GM23338 (cell line): ENCODE data around the gene PCSK4. TPM values are rescaled to one million over a fixed set of nuclear protein-coding genes. Genes with fewer than 3 reads are reported as not detected.
A peak's percentile ranks its signal among the peaks of the same experiment; 100 is the strongest.

ENCODE experiments used
- ATAC-seq: fragments of 200-7000 bp; cut with Tn5 transposase; 3 replicates; pipeline ENCODE4 v1.9.1; 2020
- DNase-seq: peaks from one replicate; pipeline ENCODE4 v3.0.0-alpha.2; 2015; ENCODE audit warnings: low spot score
- H2AFZ ChIP-seq: fragments of 200-600 bp; sonication (generic); 2 replicates; pipeline ENCODE4 v1.8.0; 2016; ENCODE audit warnings: antibody characterized with exemption, mild to moderate bottlenecking, moderate library complexity
- H3F3A ChIP-seq: fragments of 200-600 bp; sonication (generic); replicated peaks from 2 replicates; pipeline ENCODE4 v1.8.0; 2017; ENCODE audit warnings: antibody characterized with exemption, mixed run types, low read depth
- H3K27ac ChIP-seq: fragments of 200-600 bp; sonication (generic); 2 replicates; pipeline ENCODE4 v1.6.1; 2016; ENCODE audit warnings: low read depth
- H3K27me3 ChIP-seq: fragments of 200-600 bp; sonication (generic); 2 replicates; pipeline ENCODE4 v1.8.0; 2016; ENCODE audit warnings: mild to moderate bottlenecking, mixed run types, moderate library complexity; ENCODE audit not compliant: insufficient read depth
- H3K36me3 ChIP-seq: fragments of 200-600 bp; sonication (generic); 2 replicates; pipeline ENCODE4 v1.8.0; 2016; ENCODE audit warnings: mild to moderate bottlenecking; ENCODE audit not compliant: insufficient read depth
- H3K4me1 ChIP-seq: fragments of 200-600 bp; sonication (generic); 2 replicates; pipeline ENCODE4 v1.8.0; 2016; ENCODE audit warnings: mild to moderate bottlenecking, moderate library complexity; ENCODE audit not compliant: insufficient read depth
- H3K4me2 ChIP-seq: fragments of 200-600 bp; sonication (generic); 2 replicates; pipeline ENCODE4 v1.7.1; 2017; ENCODE audit warnings: mixed run types
- H3K4me3 ChIP-seq: fragments of 200-600 bp; sonication (generic); 2 replicates; pipeline ENCODE4 v1.6.1; 2016; ENCODE audit warnings: mixed run types
- H3K79me2 ChIP-seq: fragments of 200-600 bp; sonication (generic); replicated peaks from 2 replicates; pipeline ENCODE4 v1.8.0; 2017; ENCODE audit warnings: mild to moderate bottlenecking; ENCODE audit not compliant: insufficient read depth
- H3K9me2 ChIP-seq: fragments of 200-600 bp; sonication (generic); 2 replicates; pipeline ENCODE4 v1.8.0; 2017; ENCODE audit not compliant: insufficient read depth
- H4K20me1 ChIP-seq: fragments of 200-600 bp; sonication (generic); replicated peaks from 2 replicates; pipeline ENCODE4 v1.8.0; 2017; ENCODE audit warnings: mild to moderate bottlenecking; ENCODE audit not compliant: insufficient read depth
- H3K27ac Mint-ChIP-seq: 2 replicates; pipeline ENCODE4 v1.8.0; 2020; ENCODE audit warnings: inconsistent platforms, mild to moderate bottlenecking, moderate library complexity, mixed read lengths
- H3K27me3 Mint-ChIP-seq: 3 replicates; pipeline ENCODE4 v1.8.0; 2022; ENCODE audit warnings: low read depth, mild to moderate bottlenecking, moderate library complexity, mixed read lengths, inconsistent platforms; ENCODE audit not compliant: insufficient read depth, poor library complexity
- H3K36me3 Mint-ChIP-seq: 3 replicates; pipeline ENCODE4 v1.8.0; 2021; ENCODE audit warnings: low read depth, mild to moderate bottlenecking, inconsistent platforms, moderate library complexity, mixed read lengths
- H3K4me1 Mint-ChIP-seq: 3 replicates; pipeline ENCODE4 v1.8.0; 2020; ENCODE audit warnings: mild to moderate bottlenecking, inconsistent platforms, mixed read lengths
- H3K4me3 Mint-ChIP-seq: 3 replicates; pipeline ENCODE4 v1.8.0; 2021; ENCODE audit warnings: moderate library complexity, mild to moderate bottlenecking, inconsistent platforms, mixed read lengths
- H3K9me3 Mint-ChIP-seq: 3 replicates; pipeline ENCODE4 v1.8.0; 2020; ENCODE audit warnings: moderate library complexity, mild to moderate bottlenecking, inconsistent platforms, mixed read lengths
- CREB1 ChIP-seq: fragments of 250-450 bp; sonication (Bioruptor Pico); IDR thresholded peaks from 2 replicates; pipeline ENCODE4 v1.5.0; 2020; ENCODE audit warnings: low read depth, mild to moderate bottlenecking, moderate library complexity
- ETS1 ChIP-seq: IDR thresholded peaks from 2 replicates; pipeline ENCODE4 v1.6.1; 2016; ENCODE audit warnings: antibody characterized with exemption
- POLR2AphosphoS5 ChIP-seq: IDR thresholded peaks from 2 replicates; pipeline ENCODE4 v1.6.1; 2016; ENCODE audit warnings: antibody characterized with exemption, low read depth
- ZNF114 ChIP-seq: fragments of 250-450 bp; sonication (Bioruptor Pico); IDR thresholded peaks from 2 replicates; pipeline ENCODE4 v1.5.0; 2020; ENCODE audit warnings: mild to moderate bottlenecking, moderate library complexity
- polyA plus RNA-seq: library from polyadenylated mRNA; unstranded; fragments of >200 nt; fragmentation: Nextera tagmentation; extraction: Ambion mirVana; gene quantifications from 2 replicates; pipeline ENCODE4 v1.2.1, GENCODE V29; 2016
- total RNA-seq: library from RNA; depleted of rRNA; stranded (reverse); fragments of >200 nt; shearing (Covaris generic); gene quantifications from 2 replicates; pipeline ENCODE4 v1.2.3, GENCODE V29; 2014
- TF ChIP-seq, protein P1 (sequence below): IDR thresholded peaks from one replicate; pipeline ENCODE4 v1.6.1; 2018; ENCODE audit warnings: antibody characterized with exemption; ENCODE audit not compliant: unreplicated experiment

The PCSK4 gene
- total and polyA plus RNA-seq, 2 experiments from 2014 or later: 3.8 to 15.1 TPM

GRCh38 chr19:1451916-1452801, 38.0 kb downstream of the PCSK4 start:
- H3F3A ChIP-seq: peaks cover 21% of the 10 kb centered on the region
- no peak overlapping the region for H3K4me2 ChIP-seq
- DNase-seq (peak; percentile 79), ATAC-seq (peak; percentile 3; the same call in 2 of the 3 replicates)
- H3K4me1 Mint-ChIP-seq: peaks cover 37% of the 10 kb centered on the region
- H3K9me3 Mint-ChIP-seq: no peaks in the 10 kb centered on the region; the same call in 2 of the 3 replicates
- no peak for TF ChIP-seq CREB1 (CRISPR knock-in tag)
- TF ChIP-seq, protein P1, sequence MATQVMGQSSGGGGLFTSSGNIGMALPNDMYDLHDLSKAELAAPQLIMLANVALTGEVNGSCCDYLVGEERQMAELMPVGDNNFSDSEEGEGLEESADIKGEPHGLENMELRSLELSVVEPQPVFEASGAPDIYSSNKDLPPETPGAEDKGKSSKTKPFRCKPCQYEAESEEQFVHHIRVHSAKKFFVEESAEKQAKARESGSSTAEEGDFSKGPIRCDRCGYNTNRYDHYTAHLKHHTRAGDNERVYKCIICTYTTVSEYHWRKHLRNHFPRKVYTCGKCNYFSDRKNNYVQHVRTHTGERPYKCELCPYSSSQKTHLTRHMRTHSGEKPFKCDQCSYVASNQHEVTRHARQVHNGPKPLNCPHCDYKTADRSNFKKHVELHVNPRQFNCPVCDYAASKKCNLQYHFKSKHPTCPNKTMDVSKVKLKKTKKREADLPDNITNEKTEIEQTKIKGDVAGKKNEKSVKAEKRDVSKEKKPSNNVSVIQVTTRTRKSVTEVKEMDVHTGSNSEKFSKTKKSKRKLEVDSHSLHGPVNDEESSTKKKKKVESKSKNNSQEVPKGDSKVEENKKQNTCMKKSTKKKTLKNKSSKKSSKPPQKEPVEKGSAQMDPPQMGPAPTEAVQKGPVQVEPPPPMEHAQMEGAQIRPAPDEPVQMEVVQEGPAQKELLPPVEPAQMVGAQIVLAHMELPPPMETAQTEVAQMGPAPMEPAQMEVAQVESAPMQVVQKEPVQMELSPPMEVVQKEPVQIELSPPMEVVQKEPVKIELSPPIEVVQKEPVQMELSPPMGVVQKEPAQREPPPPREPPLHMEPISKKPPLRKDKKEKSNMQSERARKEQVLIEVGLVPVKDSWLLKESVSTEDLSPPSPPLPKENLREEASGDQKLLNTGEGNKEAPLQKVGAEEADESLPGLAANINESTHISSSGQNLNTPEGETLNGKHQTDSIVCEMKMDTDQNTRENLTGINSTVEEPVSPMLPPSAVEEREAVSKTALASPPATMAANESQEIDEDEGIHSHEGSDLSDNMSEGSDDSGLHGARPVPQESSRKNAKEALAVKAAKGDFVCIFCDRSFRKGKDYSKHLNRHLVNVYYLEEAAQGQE: peak; percentile 5
- peaks cover under 1% of the 10 kb centered on the region; the same call in 1 of the 3 replicates for H3K36me3 Mint-ChIP-seq
- peaks cover 23% of the 10 kb centered on the region; the same call in 1 of the 2 replicates for H3K4me1 ChIP-seq
- 0 out of 2 replicates have a peak, but pooled peaks cover 3% of the 10 kb centered on the region for H3K79me2 ChIP-seq
- H3K27ac Mint-ChIP-seq: no peak overlapping the region
- no peak overlapping the region; the same call in 1 of the 3 replicates for H3K4me3 Mint-ChIP-seq
- H4K20me1 ChIP-seq: no peaks in the 10 kb centered on the region
- peaks cover 34% of the 10 kb centered on the region for H3K27me3 ChIP-seq
- no peak overlapping the region for H2AFZ ChIP-seq
- H3K4me3 ChIP-seq: no peak overlapping the region; the same call in 1 of the 2 replicates
- no peaks in the 10 kb centered on the region for H3K9me2 ChIP-seq
- peaks cover 54% of the 10 kb centered on the region for H3K27me3 Mint-ChIP-seq
- H3K27ac ChIP-seq: no peak overlapping the region
- H3K36me3 ChIP-seq: no peaks in the 10 kb centered on the region

DNA sequence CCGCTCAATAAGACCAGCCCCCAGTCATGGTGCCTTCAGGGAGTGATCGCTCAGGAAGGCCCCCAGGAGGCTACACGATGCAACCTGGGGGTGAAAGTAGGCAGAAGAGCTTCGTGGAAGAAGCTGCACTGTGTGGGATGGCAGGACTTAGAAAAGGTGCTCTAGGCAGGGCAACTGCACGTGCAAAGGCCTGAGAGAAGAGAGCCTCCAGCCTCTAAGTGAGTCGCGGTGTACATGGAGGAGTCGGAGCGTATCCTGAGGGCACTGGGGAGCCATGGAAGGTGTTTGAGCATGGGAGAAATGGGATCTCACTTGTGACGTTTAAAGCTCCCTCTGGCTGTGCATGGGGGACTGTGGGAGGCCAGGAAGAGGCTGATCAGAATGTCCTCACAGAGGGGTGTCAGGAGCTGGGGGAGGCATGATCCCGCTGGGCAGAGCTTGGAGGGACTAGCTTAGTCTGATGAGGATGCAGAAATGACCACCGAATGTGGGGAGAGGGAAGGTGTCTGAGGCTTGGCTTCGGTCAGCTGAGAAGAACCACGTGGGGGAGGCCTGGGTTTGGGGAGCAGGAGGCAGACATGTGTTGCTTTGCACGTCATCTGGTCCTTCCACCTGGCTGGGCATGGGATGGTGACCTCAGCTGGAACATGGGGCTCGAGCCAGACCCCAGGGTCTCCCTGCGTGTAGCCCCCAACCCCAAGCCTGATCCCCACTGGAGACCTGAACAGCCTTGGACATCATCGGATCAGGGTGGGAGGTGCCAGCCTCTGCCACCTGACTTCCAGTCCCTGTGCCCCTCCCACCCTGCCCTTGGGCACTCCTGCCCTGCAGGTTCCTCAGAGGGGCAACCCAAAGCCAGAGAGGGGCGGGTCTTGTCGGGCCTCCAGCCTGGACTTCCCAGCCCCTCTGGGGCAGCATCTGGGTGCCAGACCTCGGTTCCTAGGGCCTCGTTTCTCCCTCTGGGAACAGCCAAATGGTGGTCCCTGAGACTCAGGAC, 39.1 kb downstream of the PCSK4 start:
- H3K27me3 ChIP-seq: peaks cover 45% of the 10 kb centered on the region
- H3K27me3 Mint-ChIP-seq: peaks cover 58% of the 10 kb centered on the region

More for the DNA sequence above, 39.1 kb downstream of the PCSK4 start:
- Histone ChIP-seq H3K4me3 (peak overlapping the region; percentile 61; the same call in 1 of the 2 replicates), H3K4me1 (peaks cover 23% of the 10 kb centered on the region; the same call in 1 of the 2 replicates), H2AFZ (no peak overlapping the region), H3K79me2 (0 out of 2 replicates have a peak, but pooled peaks cover 3% of the 10 kb centered on the region), H3K27ac (no peak overlapping the region), H4K20me1 (no peaks in the 10 kb centered on the region), H3K9me2 (no peaks in the 10 kb centered on the region), H3K36me3 (no peaks in the 10 kb centered on the region), H3K4me2 (peak overlapping the region; percentile 88), H3F3A (peaks cover 21% of the 10 kb centered on the region)
- DNase-seq (no peak), ATAC-seq (no peak)
- Mint-ChIP-seq H3K9me3 (no peaks in the 10 kb centered on the region; the same call in 2 of the 3 replicates), H3K27ac (no peak overlapping the region), H3K36me3 (no peaks in the 10 kb centered on the region; the same call in 2 of the 3 replicates), H3K4me3 (peak overlapping the region; percentile 68), H3K4me1 (peaks cover 38% of the 10 kb centered on the region)
- TF ChIP-seq ETS1: no peak
- no peak for TF ChIP-seq POLR2AphosphoS5
- no peak for TF ChIP-seq CREB1 (CRISPR knock-in tag)
- no peak for TF ChIP-seq ZNF114 (CRISPR knock-in tag)
